ENCODE data around the gene OTULIN. TPM values are rescaled to one million over a fixed set of nuclear protein-coding genes. Genes with fewer than 3 reads are reported as not detected.

OTULIN gene
- total RNA-seq, 1 donor from 2014 or later = 28.1 TPM

GRCh38 chr5:14700478-14701436 is 36.2 kb downstream of the OTULIN start:
- Histone ChIP-seq H3K27me3 (ENCODE audit: insufficient read depth, low read length) (no peaks in the 10 kb centered on the region), H3K9me3 (ENCODE audit: insufficient read depth, low read depth, low read length) (no peaks in the 10 kb centered on the region), H4K20me1 (ENCODE audit: insufficient read depth, low read length) (no peaks in the 10 kb centered on the region), H3K4me1 (ENCODE audit: insufficient read depth, low read length) (no peaks in the 10 kb centered on the region), H3K27ac (ENCODE audit: low read depth, low read length) (no peak overlapping the region), H3K9ac (ENCODE audit: low read length) (no peak overlapping the region), H3K4me2 (ENCODE audit: low read length) (no peak overlapping the region), H3K79me2 (ENCODE audit: insufficient read depth, low read length) (no peaks in the 10 kb centered on the region), H3K36me3 (ENCODE audit: insufficient read depth, low read length) (peaks cover 9% of the 10 kb centered on the region), H3K4me3 (ENCODE audit: insufficient read depth, low read depth, low read length) (no peak overlapping the region), H2AFZ (ENCODE audit: low read depth, low read length) (no peak overlapping the region)
- Mint-ChIP-seq H3K27ac (ENCODE audit: unreplicated experiment) (no peak overlapping the region), H3K36me3 (ENCODE audit: low read depth, unreplicated experiment) (peaks cover 20% of the 10 kb centered on the region), H3K27me3 (ENCODE audit: low read depth, unreplicated experiment) (no peaks in the 10 kb centered on the region), H3K9me3 (ENCODE audit: unreplicated experiment) (no peaks in the 10 kb centered on the region), H3K4me3 (ENCODE audit: unreplicated experiment) (no peak overlapping the region), H3K4me1 (ENCODE audit: low read depth, unreplicated experiment) (peaks cover 9% of the 10 kb centered on the region)
- no peak for FAIRE-seq
- no peak for DNase-seq (ENCODE audit: low read depth)
- no peak for TF ChIP-seq EZH2 (IDR thresholded peaks at IDR 0.05; ENCODE audit: insufficient read depth, low read length)
- no peak for TF ChIP-seq CTCF (IDR thresholded peaks at IDR 0.05; ENCODE audit: insufficient read depth, low read depth, low read length)

GRCh38 chr5:14701556-14701955 is 37.0 kb downstream of the OTULIN start:
- Mint-ChIP-seq H3K27me3 (ENCODE audit: low read depth, unreplicated experiment) (no peaks in the 10 kb centered on the region), H3K9me3 (ENCODE audit: unreplicated experiment) (no peaks in the 10 kb centered on the region), H3K4me1 (ENCODE audit: low read depth, unreplicated experiment) (peaks cover 8% of the 10 kb centered on the region), H3K27ac (ENCODE audit: unreplicated experiment) (no peak overlapping the region), H3K36me3 (ENCODE audit: low read depth, unreplicated experiment) (peaks cover 19% of the 10 kb centered on the region), H3K4me3 (ENCODE audit: unreplicated experiment) (no peak overlapping the region)
- H3K4me1 ChIP-seq (ENCODE audit: insufficient read depth, low read length) = peaks cover 4% of the 10 kb centered on the region
- FAIRE-seq (no peak), DNase-seq (ENCODE audit: low read depth) (no peak)
- TF ChIP-seq EZH2 (IDR thresholded peaks at IDR 0.05; ENCODE audit: insufficient read depth, low read length) = no peak
- no peak for TF ChIP-seq CTCF (IDR thresholded peaks at IDR 0.05; ENCODE audit: insufficient read depth, low read depth, low read length)
- H3K9me3 ChIP-seq (ENCODE audit: insufficient read depth, low read depth, low read length) = no peaks in the 10 kb centered on the region
- H2AFZ ChIP-seq (ENCODE audit: low read depth, low read length) = no peak overlapping the region
- no peak overlapping the region for H3K4me2 ChIP-seq (ENCODE audit: low read length)
- H3K79me2 ChIP-seq (ENCODE audit: insufficient read depth, low read length) = no peaks in the 10 kb centered on the region
- peaks cover 7% of the 10 kb centered on the region for H3K36me3 ChIP-seq (ENCODE audit: insufficient read depth, low read length)
- H3K27ac ChIP-seq (ENCODE audit: low read depth, low read length) = no peak overlapping the region
- H3K27me3 ChIP-seq (ENCODE audit: insufficient read depth, low read length) = no peaks in the 10 kb centered on the region
- no peak overlapping the region for H3K4me3 ChIP-seq (ENCODE audit: insufficient read depth, low read depth, low read length)
- H4K20me1 ChIP-seq (ENCODE audit: insufficient read depth, low read length) = no peaks in the 10 kb centered on the region
- H3K9ac ChIP-seq (ENCODE audit: low read length) = no peak overlapping the region

All from astrocyte (in vitro differentiated cells and primary cell).